Parathyroid adenoma (tissue), 2 donors: Measurements from ENCODE around the gene BAZ2B.

ENCODE experiments used
- H2AFZ ChIP-seq: fragments of 300-600 bp; sonication (generic); one replicate; pipeline ENCODE4 v1.7.0; 2017; ENCODE audit warnings: antibody characterized with exemption, mild to moderate bottlenecking
- H3K27ac ChIP-seq: fragments of 300-600 bp; sonication (generic); one replicate; pipeline ENCODE4 v1.7.0; 2017
- H3K27me3 ChIP-seq: fragments of 300-600 bp; sonication (generic); one replicate; pipeline ENCODE4 v1.7.0; 2017; ENCODE audit warnings: low read length; ENCODE audit not compliant: control insufficient read depth, insufficient read depth
- H3K36me3 ChIP-seq: fragments of 300-600 bp; sonication (generic); one replicate; pipeline ENCODE4 v1.7.0; 2017; ENCODE audit warnings: low read length; ENCODE audit not compliant: control insufficient read depth, insufficient read depth
- H3K4me1 ChIP-seq: fragments of 300-600 bp; sonication (generic); one replicate; pipeline ENCODE4 v1.7.0; 2017; ENCODE audit warnings: control low read depth
- H3K4me2 ChIP-seq: fragments of 300-600 bp; sonication (generic); one replicate; pipeline ENCODE4 v1.7.0; 2017; ENCODE audit warnings: low read length
- H3K4me3 ChIP-seq: fragments of 300-600 bp; sonication (generic); one replicate; pipeline ENCODE4 v1.7.0; 2017; ENCODE audit warnings: low read depth, low read length
- H3K79me2 ChIP-seq: fragments of 300-600 bp; sonication (generic); one replicate; pipeline ENCODE4 v1.7.0; 2017; ENCODE audit warnings: control low read depth
- H3K9ac ChIP-seq: fragments of 300-600 bp; sonication (generic); one replicate; pipeline ENCODE4 v1.7.0; 2017; ENCODE audit warnings: mild to moderate bottlenecking
- H3K9me3 ChIP-seq: fragments of 300-600 bp; sonication (generic); one replicate; pipeline ENCODE4 v1.7.0; 2017; ENCODE audit warnings: low read length; ENCODE audit not compliant: control insufficient read depth
- CTCF ChIP-seq: fragments of 300-600 bp; sonication (generic); IDR thresholded peaks from one replicate; pipeline ENCODE4 v1.7.0; 2017; ENCODE audit warnings: antibody characterized with exemption, mild to moderate bottlenecking
- donor health status: primary hyperparathyroidism.

The BAZ2B gene

GRCh38 chr2:159380685-159381239, 235.6 kb downstream of the BAZ2B start:
- H3K4me2 ChIP-seq: no peak overlapping the region
- H3K27ac ChIP-seq: no peak overlapping the region
- H3K27me3 ChIP-seq: no peaks in the 10 kb centered on the region
- H3K9ac ChIP-seq: no peak overlapping the region
- H3K4me1 ChIP-seq: peaks cover 6% of the 10 kb centered on the region
- no peaks in the 10 kb centered on the region for H3K9me3 ChIP-seq
- no peaks in the 10 kb centered on the region for H3K79me2 ChIP-seq
- H2AFZ ChIP-seq: no peak overlapping the region
- TF ChIP-seq CTCF: no peak
- H3K36me3 ChIP-seq: no peaks in the 10 kb centered on the region
- H3K4me3 ChIP-seq: no peak overlapping the region

- Histone ChIP-seq H3K9ac (no peak overlapping the region), H3K79me2 (no peaks in the 10 kb centered on the region), H3K4me2 (no peak overlapping the region), H3K36me3 (no peaks in the 10 kb centered on the region), H3K9me3 (no peaks in the 10 kb centered on the region), H3K4me3 (no peak overlapping the region), H3K27me3 (no peaks in the 10 kb centered on the region), H3K4me1 (peaks cover 6% of the 10 kb centered on the region), H3K27ac (no peak overlapping the region), H2AFZ (no peak overlapping the region)
- no peak for TF ChIP-seq CTCF
These were observed 237.2 kb downstream of the BAZ2B start for GRCh38 chr2:159379181-159379580.

- no peak overlapping the region for H3K27ac ChIP-seq
- H3K36me3 ChIP-seq: no peaks in the 10 kb centered on the region
These were observed 241.1 kb downstream of the BAZ2B start for GRCh38 chr2:159375241-159375640.

GRCh38 chr2:159371506-159371905, 244.8 kb downstream of the BAZ2B start:
- no peak overlapping the region for H3K27ac ChIP-seq
- no peak overlapping the region for H3K4me3 ChIP-seq
- no peaks in the 10 kb centered on the region for H3K36me3 ChIP-seq
- no peak overlapping the region for H3K9ac ChIP-seq
- no peaks in the 10 kb centered on the region for H3K9me3 ChIP-seq
- H3K27me3 ChIP-seq: no peaks in the 10 kb centered on the region
- no peaks in the 10 kb centered on the region for H3K4me1 ChIP-seq
- no peak overlapping the region for H3K4me2 ChIP-seq
- H2AFZ ChIP-seq: no peak overlapping the region
- no peaks in the 10 kb centered on the region for H3K79me2 ChIP-seq
- TF ChIP-seq CTCF: no peak

More at GRCh38 chr2:159375241-159375640, 241.1 kb downstream of the BAZ2B start:
- no peak overlapping the region for H3K4me3 ChIP-seq
- no peak overlapping the region for H3K9ac ChIP-seq
- H3K9me3 ChIP-seq: no peaks in the 10 kb centered on the region
- H3K27me3 ChIP-seq: no peaks in the 10 kb centered on the region
- no peak overlapping the region for H3K4me2 ChIP-seq
- no peaks in the 10 kb centered on the region for H3K4me1 ChIP-seq
- no peaks in the 10 kb centered on the region for H3K79me2 ChIP-seq
- no peak overlapping the region for H2AFZ ChIP-seq
- no peak for TF ChIP-seq CTCF

GRCh38 chr2:159366538-159366937, 249.8 kb downstream of the BAZ2B start:
- no peaks in the 10 kb centered on the region for H3K36me3 ChIP-seq
- no peak overlapping the region for H3K27ac ChIP-seq
- H3K79me2 ChIP-seq: peaks cover 10% of the 10 kb centered on the region

More at GRCh38 chr2:159366538-159366937, 249.8 kb downstream of the BAZ2B start:
- H3K9me3 ChIP-seq: no peaks in the 10 kb centered on the region
- no peak overlapping the region for H2AFZ ChIP-seq
- no peak for TF ChIP-seq CTCF
- no peaks in the 10 kb centered on the region for H3K4me1 ChIP-seq
- no peak overlapping the region for H3K4me2 ChIP-seq
- no peak overlapping the region for H3K9ac ChIP-seq
- H3K27me3 ChIP-seq: no peaks in the 10 kb centered on the region
- H3K4me3 ChIP-seq: no peak overlapping the region
